ENCODE results near the gene SIRT1. TPM values are rescaled to one million over a fixed set of nuclear protein-coding genes. Genes with fewer than 3 reads are reported as not detected.

Gene SIRT1
- total RNA-seq, 6 experiments from 2014 or later = 9.8 to 12.9 (median 11.7) TPM

DNA sequence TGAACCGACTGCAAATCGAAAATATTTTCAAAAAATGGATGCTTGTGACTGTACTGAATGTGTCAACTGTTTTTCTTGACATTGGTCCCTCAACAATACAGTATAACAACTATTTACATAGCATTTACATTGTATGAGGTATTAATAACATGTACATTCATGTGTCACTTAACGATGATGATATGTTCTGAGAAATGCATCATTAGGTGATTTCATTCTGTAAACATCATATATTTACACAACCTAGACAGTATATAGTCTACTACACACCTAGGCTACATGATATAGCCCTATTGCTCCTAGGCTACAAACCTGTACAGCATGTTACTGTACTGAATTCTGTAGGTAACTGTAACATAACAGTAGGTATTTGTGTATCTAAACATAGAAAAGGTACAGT is 39.7 kb downstream of the SIRT1 start:
- Mint-ChIP-seq H3K9me3 (no peaks in the 10 kb centered on the region), H3K4me3 (no peak overlapping the region), H3K36me3 (ENCODE audit: low read depth) (peaks cover 67% of the 10 kb centered on the region), H3K27me3 (ENCODE audit: insufficient read depth) (peaks cover 17% of the 10 kb centered on the region), H3K27ac (peak overlapping the region; percentile 75; the same call in 1 of the 2 replicates), H3K4me1 (ENCODE audit: low read depth) (peaks cover 81% of the 10 kb centered on the region)
- TF ChIP-seq, protein P1, sequence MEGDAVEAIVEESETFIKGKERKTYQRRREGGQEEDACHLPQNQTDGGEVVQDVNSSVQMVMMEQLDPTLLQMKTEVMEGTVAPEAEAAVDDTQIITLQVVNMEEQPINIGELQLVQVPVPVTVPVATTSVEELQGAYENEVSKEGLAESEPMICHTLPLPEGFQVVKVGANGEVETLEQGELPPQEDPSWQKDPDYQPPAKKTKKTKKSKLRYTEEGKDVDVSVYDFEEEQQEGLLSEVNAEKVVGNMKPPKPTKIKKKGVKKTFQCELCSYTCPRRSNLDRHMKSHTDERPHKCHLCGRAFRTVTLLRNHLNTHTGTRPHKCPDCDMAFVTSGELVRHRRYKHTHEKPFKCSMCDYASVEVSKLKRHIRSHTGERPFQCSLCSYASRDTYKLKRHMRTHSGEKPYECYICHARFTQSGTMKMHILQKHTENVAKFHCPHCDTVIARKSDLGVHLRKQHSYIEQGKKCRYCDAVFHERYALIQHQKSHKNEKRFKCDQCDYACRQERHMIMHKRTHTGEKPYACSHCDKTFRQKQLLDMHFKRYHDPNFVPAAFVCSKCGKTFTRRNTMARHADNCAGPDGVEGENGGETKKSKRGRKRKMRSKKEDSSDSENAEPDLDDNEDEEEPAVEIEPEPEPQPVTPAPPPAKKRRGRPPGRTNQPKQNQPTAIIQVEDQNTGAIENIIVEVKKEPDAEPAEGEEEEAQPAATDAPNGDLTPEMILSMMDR (IDR thresholded peaks at IDR 0.05) = no peak
- no peak for DNase-seq

DNA sequence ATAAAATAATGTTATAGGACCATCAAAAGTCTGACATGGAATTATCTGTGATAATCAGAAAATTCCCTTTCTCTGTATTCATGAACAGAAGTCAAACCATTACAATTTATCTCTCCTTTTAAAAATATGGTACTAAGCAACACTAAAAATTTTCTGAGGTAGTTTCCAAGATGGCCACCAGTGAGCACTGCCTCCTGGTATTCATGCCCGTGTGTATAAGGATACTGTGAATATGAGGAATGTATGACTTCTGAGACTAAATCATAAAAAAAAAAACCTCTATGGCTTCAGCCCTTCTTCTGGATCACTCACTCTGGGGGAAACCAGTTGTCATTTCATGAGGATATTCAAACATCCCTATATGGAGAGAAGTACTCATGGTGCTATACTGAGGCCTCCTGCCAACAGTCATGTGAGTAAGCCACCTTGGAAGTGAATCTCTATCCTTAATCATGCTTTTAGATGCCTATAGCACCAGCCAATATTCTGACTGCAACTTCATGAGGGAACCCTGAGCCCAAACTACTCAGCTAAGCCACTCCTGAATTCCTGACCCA is 41.1 kb downstream of the SIRT1 start:
- DNase-seq = peak; percentile 80
- H3K9me3 Mint-ChIP-seq = no peaks in the 10 kb centered on the region
- H3K4me1 Mint-ChIP-seq (ENCODE audit: low read depth) = peaks cover 72% of the 10 kb centered on the region
- H3K36me3 Mint-ChIP-seq (ENCODE audit: low read depth) = peaks cover 65% of the 10 kb centered on the region
- H3K27ac Mint-ChIP-seq = peak overlapping the region; percentile 83
- TF ChIP-seq, protein P1 (IDR thresholded peaks at IDR 0.05) = peak; percentile 41
- H3K27me3 Mint-ChIP-seq (ENCODE audit: insufficient read depth) = peaks cover 13% of the 10 kb centered on the region
- peak overlapping the region; percentile 54 for H3K4me3 Mint-ChIP-seq

DNA sequence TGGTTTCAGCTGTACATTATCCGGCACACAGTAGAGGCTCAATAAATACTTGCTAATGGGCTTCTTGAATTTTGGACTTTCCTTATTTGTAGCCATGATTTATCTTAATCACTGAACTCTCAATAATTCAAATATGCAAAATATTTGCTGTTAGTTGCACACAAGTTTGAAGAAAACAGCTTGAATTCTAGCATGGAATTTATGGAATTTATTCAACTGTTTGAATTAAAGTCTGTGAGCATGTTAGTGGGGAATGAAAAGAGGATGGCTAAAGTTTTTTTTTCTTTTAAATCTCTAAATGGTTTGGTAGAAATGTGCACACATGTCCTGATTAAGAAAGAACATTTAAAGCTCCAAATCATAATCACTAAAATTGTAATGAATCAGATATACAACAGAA is 42.5 kb downstream of the SIRT1 start:
- peaks cover 64% of the 10 kb centered on the region for H3K36me3 Mint-ChIP-seq (ENCODE audit: low read depth)

DNA sequence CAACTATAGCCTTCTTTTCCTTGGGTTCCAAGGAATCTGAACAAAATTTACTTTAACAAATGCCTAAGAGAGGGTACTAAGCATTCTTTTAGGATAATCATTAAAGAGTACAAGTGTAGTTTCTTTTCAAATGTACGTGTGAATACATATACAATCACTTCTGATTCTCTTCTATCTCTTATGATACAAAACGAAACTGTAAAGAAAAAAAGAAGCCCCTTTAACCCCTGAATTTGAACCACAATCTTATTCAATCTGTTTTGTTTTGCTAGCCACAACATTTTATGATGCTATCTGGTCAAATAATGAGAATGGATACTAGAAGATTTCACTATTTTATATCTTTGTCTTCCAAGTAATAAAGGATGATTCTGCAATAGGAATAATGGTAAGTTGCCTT is 48.7 kb downstream of the SIRT1 start:
- Mint-ChIP-seq H3K27ac (peak overlapping the region; percentile 26; the same call in 1 of the 2 replicates), H3K27me3 (ENCODE audit: insufficient read depth) (peaks cover 6% of the 10 kb centered on the region), H3K36me3 (ENCODE audit: low read depth) (peaks cover 53% of the 10 kb centered on the region), H3K4me3 (no peak overlapping the region), H3K4me1 (ENCODE audit: low read depth) (peaks cover 29% of the 10 kb centered on the region), H3K9me3 (no peaks in the 10 kb centered on the region)
- TF ChIP-seq, protein P1 (IDR thresholded peaks at IDR 0.05) = no peak
- DNase-seq = no peak

More for the DNA sequence above, 42.5 kb downstream of the SIRT1 start:
- Mint-ChIP-seq H3K4me1 (ENCODE audit: low read depth) (peaks cover 68% of the 10 kb centered on the region), H3K27ac (peak overlapping the region; percentile 64), H3K27me3 (ENCODE audit: insufficient read depth) (peaks cover 16% of the 10 kb centered on the region), H3K4me3 (peak overlapping the region; percentile 25), H3K9me3 (no peaks in the 10 kb centered on the region)
- TF ChIP-seq, protein P1 (IDR thresholded peaks at IDR 0.05) = no peak
- DNase-seq = no peak

DNA sequence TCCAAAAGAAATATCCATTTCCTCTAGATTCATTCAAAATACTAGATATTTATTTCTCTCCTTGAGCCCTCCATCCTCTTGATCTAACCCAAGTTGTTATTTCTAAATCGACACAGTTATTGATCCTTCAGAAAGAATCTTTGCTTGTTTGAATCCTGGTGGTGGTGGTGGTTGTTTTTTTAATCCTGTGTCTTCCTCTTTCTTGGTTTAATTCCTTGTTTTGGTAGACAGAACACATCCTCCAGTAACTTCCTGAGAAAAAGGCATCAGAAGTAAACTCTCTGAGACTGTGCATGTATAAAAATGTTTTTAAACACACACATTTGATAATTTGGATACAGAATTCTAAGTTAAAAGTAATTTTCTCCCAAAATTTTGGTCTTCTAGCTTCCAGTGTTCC is 49.9 kb downstream of the SIRT1 start:
- TF ChIP-seq, protein P1 (IDR thresholded peaks at IDR 0.05) = no peak
- Mint-ChIP-seq H3K27me3 (ENCODE audit: insufficient read depth) (peaks cover 5% of the 10 kb centered on the region), H3K4me1 (ENCODE audit: low read depth) (peaks cover 19% of the 10 kb centered on the region), H3K9me3 (no peaks in the 10 kb centered on the region), H3K4me3 (no peak overlapping the region; the same call in 1 of the 2 replicates), H3K36me3 (ENCODE audit: low read depth) (peaks cover 45% of the 10 kb centered on the region), H3K27ac (peak overlapping the region; percentile 73)
- no peak for DNase-seq

Data from HFFc6 (cell line).